ENCODE measurements around the gene STOX2. TPM values are rescaled to one million over a fixed set of nuclear protein-coding genes. Genes with fewer than 3 reads are reported as not detected.

The STOX2 gene
- polyA plus RNA-seq, 1 of the 3 experiments (the other 2 are of a cell fraction): 0.16 TPM

GRCh38 chr4:183873409-183874185 is 31.5 kb upstream of the STOX2 start:
- 73% methylated on average over 7 of the region's 7 CpGs for WGBS (ENCODE audit: low lambda C conversion rate)
- no peaks in the 10 kb centered on the region for H4K20me1 ChIP-seq (ENCODE audit: insufficient read depth)
- POLR2A ChIA-PET: no interaction called here
- no peaks in the 10 kb centered on the region for H3K27me3 ChIP-seq (ENCODE audit: insufficient read depth)
- H2AFZ ChIP-seq (ENCODE audit: low read depth): no peak overlapping the region
- H3K4me2 ChIP-seq: no peak overlapping the region
- CTCF ChIA-PET: interaction anchor here (1.3 to 2.6 kb wide), 3 partner anchors 33 to 226 kb away, joined by 3 to 8 read pairs (median 5); no protein-coding TSS in a partner anchor
- no peaks in the 10 kb centered on the region for H3K36me3 ChIP-seq (replicated peaks in 1 of 2; ENCODE audit: control insufficient read depth in 1 of 2, insufficient read depth in 2 of 2, low read length in 1 of 2)
- H3K27ac ChIP-seq (ENCODE audit: low read depth in 2 of 2, low read length in 1 of 2): peak overlapping the region in 1 of 2 experiments; percentile 7; a peak in 1 of 4 replicates
- no peaks in the 10 kb centered on the region for H3K9me2 ChIP-seq
- DNase-seq: no peak
- H3K4me3 ChIP-seq (ENCODE audit: low read depth in 2 of 2, low read length in 1 of 2): no peak overlapping the region
- H3K9me3 ChIP-seq: no peaks in the 10 kb centered on the region
- H3F3A ChIP-seq (replicated peaks; ENCODE audit: insufficient read depth): no peaks in the 10 kb centered on the region
- no peak overlapping the region for H3K9ac ChIP-seq
- TF ChIP-seq RAD21 (IDR thresholded peaks at IDR 0.05; ENCODE audit: low read length): no peak
- TF ChIP-seq NFIC (IDR thresholded peaks at IDR 0.05; ENCODE audit: borderline replicate concordance): no peak
- no peak for TF ChIP-seq YY1 (IDR thresholded peaks at IDR 0.05; ENCODE audit: low read depth)
- TF ChIP-seq GATA2 (CRISPR knock-in tag; IDR thresholded peaks at IDR 0.05): no peak
- TF ChIP-seq TCF12 (IDR thresholded peaks at IDR 0.05): no peak
- no peak for TF ChIP-seq EZH2phosphoT487 (IDR thresholded peaks at IDR 0.05; ENCODE audit: borderline replicate concordance, low read depth)
- TF ChIP-seq FOXJ3 (CRISPR knock-in tag; IDR thresholded peaks at IDR 0.05): no peak
- no peak for TF ChIP-seq USF2 (IDR thresholded peaks at IDR 0.05; ENCODE audit: borderline replicate concordance, low read depth, low read length)
- TF ChIP-seq ZBTB33 (IDR thresholded peaks at IDR 0.05; ENCODE audit: borderline replicate concordance, low read depth): no peak
- no peak for TF ChIP-seq FOSL2 (IDR thresholded peaks at IDR 0.05; ENCODE audit: borderline replicate concordance, low read depth)
- no peak for TF ChIP-seq REST (IDR thresholded peaks at IDR 0.05; ENCODE audit: low read depth, low read length)
- TF ChIP-seq RCOR1 (IDR thresholded peaks at IDR 0.05; ENCODE audit: low read length): no peak
- TF ChIP-seq CTCF (IDR thresholded peaks at IDR 0.05): no peak
- TF ChIP-seq PBX3 (IDR thresholded peaks at IDR 0.05): no peak
- TF ChIP-seq ELF1 (IDR thresholded peaks at IDR 0.05): no peak
- TF ChIP-seq EP300 (IDR thresholded peaks at IDR 0.05; ENCODE audit: borderline replicate concordance in 1 of 2, low read depth in 1 of 2, low read length in 1 of 2): no peak
- peaks cover 5 to 37% of the 10 kb centered on the region in 2 experiments; a peak in 1 of 4 replicates for H3K4me1 ChIP-seq (ENCODE audit: control insufficient read depth in 1 of 2, insufficient read depth in 2 of 2, low read depth in 1 of 2, low read length in 1 of 2)
- no peaks in the 10 kb centered on the region for H3K79me2 ChIP-seq (ENCODE audit: insufficient read depth)

All from SK-N-SH (cell line).